Mucosa of stomach (tissue), 1 donor: Measurements from ENCODE around the gene ANKRD13B.

Experiments
- H3K27me3 ChIP-seq: one replicate; pipeline ENCODE4 v1.7.0; 2013; ENCODE audit warnings: mild to moderate bottlenecking, low read length; ENCODE audit not compliant: control insufficient read depth, insufficient read depth
- H3K36me3 ChIP-seq: one replicate; pipeline ENCODE4 v1.7.0; 2013; ENCODE audit warnings: low read length; ENCODE audit not compliant: control insufficient read depth, insufficient read depth
- H3K4me1 ChIP-seq: one replicate; pipeline ENCODE4 v1.7.0; 2013; ENCODE audit warnings: mild to moderate bottlenecking, low read length; ENCODE audit not compliant: control insufficient read depth, insufficient read depth
- H3K4me3 ChIP-seq: one replicate; pipeline ENCODE4 v1.7.0; 2013; ENCODE audit warnings: low read length
- H3K9ac ChIP-seq: one replicate; pipeline ENCODE4 v1.7.0; 2013; ENCODE audit warnings: mild to moderate bottlenecking, low read length, moderate library complexity
- H3K9me3 ChIP-seq: one replicate; pipeline ENCODE4 v1.7.0; 2013; ENCODE audit warnings: mild to moderate bottlenecking, low read length, moderate library complexity; ENCODE audit not compliant: control insufficient read depth
- donor health status: Pancreatic carcinoma.

The ANKRD13B gene

GRCh38 chr17:29578626-29579485 lies 14.1 kb upstream of the ANKRD13B start:
- no peaks in the 10 kb centered on the region for H3K27me3 ChIP-seq
- H3K9ac ChIP-seq: no peak overlapping the region
- peaks cover 24% of the 10 kb centered on the region for H3K4me1 ChIP-seq
- H3K36me3 ChIP-seq: peaks cover 4% of the 10 kb centered on the region
- H3K4me3 ChIP-seq: no peak overlapping the region
- H3K9me3 ChIP-seq: no peaks in the 10 kb centered on the region

DNA sequence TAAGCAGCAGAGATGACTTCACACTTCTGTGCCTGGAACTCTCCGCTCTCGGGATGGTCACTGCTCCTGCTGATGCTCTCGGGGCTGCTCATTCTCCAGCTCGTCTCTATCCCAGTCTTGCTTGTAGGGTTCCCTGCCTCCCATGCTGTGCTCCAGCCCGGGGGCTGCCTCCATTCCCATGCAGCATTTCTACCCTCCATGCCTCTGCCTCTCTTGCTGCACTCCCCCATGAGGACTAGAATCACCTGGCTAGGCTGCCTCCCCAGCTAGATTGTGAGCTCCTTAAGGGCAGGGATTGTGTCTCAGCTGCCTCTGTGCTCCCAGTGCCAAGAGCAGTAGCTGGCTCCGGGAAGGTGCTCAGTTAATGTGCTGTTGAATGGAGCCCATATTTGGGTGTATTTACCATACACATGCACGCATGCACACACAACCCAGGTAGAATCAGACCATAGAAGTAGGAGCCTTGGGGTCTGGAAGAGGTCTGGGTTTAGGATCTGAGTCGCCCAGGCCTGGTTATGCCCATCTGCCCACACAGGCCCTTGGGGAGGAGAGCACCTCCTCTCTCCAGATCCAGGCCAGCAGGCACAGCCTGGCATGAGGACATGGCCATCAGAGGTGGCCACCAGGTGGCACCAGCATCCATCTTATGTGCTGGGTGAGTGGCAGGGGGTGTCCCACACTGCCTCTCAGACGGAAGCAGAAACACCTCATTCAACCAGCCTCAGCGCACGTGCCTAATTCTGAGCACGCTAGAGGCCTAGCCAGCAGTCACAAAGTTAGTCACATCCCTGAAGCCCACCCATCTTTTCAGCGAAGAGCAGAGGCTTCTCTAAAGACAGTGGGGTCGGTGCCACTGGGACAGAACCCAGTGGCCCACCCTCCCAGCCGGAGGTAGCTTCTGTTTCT lies 12.8 kb upstream of the ANKRD13B start:
- Histone ChIP-seq H3K4me1 (peaks cover 12% of the 10 kb centered on the region), H3K4me3 (no peak overlapping the region), H3K36me3 (peaks cover 4% of the 10 kb centered on the region)

GRCh38 chr17:29581583-29582253 lies 11.2 kb upstream of the ANKRD13B start:
- H3K4me3 ChIP-seq: no peak overlapping the region
- H3K4me1 ChIP-seq: peaks cover 11% of the 10 kb centered on the region
- H3K27me3 ChIP-seq: no peaks in the 10 kb centered on the region
- H3K36me3 ChIP-seq: no peaks in the 10 kb centered on the region
- H3K9me3 ChIP-seq: no peaks in the 10 kb centered on the region
- no peak overlapping the region for H3K9ac ChIP-seq

More for the DNA sequence above, 12.8 kb upstream of the ANKRD13B start:
- Histone ChIP-seq H3K9me3 (no peaks in the 10 kb centered on the region), H3K27me3 (no peaks in the 10 kb centered on the region), H3K9ac (no peak overlapping the region)

- Histone ChIP-seq H3K4me1 (peaks cover 16% of the 10 kb centered on the region), H3K9ac (no peak overlapping the region), H3K27me3 (no peaks in the 10 kb centered on the region), H3K4me3 (no peak overlapping the region), H3K36me3 (no peaks in the 10 kb centered on the region), H3K9me3 (no peaks in the 10 kb centered on the region)
These were observed 10.6 kb upstream of the ANKRD13B start for GRCh38 chr17:29582254-29582765.

- Histone ChIP-seq H3K4me1 (peaks cover 20% of the 10 kb centered on the region), H3K9me3 (no peaks in the 10 kb centered on the region), H3K27me3 (no peaks in the 10 kb centered on the region), H3K9ac (no peak overlapping the region), H3K36me3 (no peaks in the 10 kb centered on the region), H3K4me3 (no peak overlapping the region)
These were observed 10.2 kb upstream of the ANKRD13B start for GRCh38 chr17:29582772-29583171.

DNA sequence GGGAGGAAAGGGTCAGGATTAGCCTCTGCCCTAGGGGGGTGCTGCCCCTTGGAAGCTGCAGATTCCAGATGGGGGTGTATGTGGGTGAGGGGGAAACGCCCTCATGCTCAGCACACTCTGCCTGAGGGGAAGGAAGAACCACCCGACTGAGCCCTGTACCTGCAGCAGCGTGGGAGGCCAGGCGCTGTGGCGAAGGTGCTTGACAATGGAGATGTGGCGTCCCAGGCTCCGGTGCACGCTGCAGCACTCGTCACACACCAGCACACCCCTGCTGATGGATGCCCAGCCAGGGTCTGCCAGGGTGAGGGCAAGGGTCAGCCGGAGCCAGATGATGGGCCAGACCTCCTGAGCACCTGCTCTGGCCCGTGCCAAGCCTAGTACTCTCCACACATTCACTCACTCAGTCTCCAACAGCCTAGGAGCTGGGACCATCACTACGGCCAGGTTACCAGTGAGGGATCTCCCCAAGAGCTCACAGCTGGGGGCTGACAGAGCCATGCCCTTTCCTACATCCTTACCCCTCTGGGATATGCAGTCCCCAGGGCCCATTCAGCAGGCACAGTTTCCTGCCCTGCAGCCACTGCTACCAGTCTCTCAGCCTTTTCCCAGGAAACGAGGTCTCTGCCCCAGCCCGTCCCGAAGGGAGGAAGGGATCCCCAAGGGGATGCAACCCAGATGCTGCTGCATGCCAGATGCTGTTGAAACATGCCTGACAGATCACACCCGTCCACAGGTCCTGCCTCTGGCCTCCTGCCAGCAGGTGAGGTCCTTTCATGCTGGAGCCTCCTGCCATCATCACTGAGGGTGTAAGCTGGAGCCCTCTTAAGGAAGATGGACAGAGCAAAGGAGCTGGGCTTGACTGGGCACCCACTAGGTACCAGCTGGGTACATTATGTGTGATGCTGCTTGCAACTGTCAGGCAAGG lies 9.3 kb upstream of the ANKRD13B start:
- no peaks in the 10 kb centered on the region for H3K9me3 ChIP-seq
- no peak overlapping the region for H3K4me3 ChIP-seq
- peaks cover 28% of the 10 kb centered on the region for H3K4me1 ChIP-seq
- H3K27me3 ChIP-seq: no peaks in the 10 kb centered on the region
- H3K9ac ChIP-seq: no peak overlapping the region
- no peaks in the 10 kb centered on the region for H3K36me3 ChIP-seq

DNA sequence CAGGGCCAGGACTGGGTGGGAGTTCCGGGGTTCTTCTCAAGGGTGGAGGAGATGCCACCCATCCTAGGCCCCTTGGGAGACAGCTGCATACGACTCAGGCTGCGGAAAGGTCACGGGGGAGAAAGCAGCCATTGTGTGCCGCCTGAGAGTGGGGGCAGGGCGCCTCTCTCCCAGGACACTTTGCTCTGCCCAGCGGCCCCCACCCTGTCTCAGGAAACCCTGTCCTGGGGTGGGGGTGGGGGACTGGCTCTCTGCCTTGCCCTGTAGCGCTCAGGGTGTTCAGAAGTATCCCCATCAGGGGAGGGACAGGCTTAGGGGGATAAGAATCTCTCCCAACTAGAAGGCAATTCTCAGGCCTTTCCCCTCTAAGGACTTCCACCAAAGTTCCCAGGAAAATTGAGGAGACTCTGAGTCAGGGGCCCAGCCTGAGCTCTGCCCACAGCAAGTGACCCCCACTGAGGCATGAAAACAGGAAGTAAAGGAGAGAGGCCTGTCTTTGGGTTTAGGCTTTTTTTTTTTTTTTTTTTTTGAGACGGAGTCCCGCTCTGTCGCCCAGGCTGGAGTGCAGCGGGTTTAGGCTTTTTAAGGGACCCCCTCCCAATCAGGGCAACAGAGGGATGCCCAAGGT lies 8.4 kb upstream of the ANKRD13B start:
- Histone ChIP-seq H3K9ac (no peak overlapping the region), H3K4me1 (peaks cover 30% of the 10 kb centered on the region), H3K4me3 (no peak overlapping the region), H3K9me3 (no peaks in the 10 kb centered on the region), H3K36me3 (no peaks in the 10 kb centered on the region), H3K27me3 (no peaks in the 10 kb centered on the region)

DNA sequence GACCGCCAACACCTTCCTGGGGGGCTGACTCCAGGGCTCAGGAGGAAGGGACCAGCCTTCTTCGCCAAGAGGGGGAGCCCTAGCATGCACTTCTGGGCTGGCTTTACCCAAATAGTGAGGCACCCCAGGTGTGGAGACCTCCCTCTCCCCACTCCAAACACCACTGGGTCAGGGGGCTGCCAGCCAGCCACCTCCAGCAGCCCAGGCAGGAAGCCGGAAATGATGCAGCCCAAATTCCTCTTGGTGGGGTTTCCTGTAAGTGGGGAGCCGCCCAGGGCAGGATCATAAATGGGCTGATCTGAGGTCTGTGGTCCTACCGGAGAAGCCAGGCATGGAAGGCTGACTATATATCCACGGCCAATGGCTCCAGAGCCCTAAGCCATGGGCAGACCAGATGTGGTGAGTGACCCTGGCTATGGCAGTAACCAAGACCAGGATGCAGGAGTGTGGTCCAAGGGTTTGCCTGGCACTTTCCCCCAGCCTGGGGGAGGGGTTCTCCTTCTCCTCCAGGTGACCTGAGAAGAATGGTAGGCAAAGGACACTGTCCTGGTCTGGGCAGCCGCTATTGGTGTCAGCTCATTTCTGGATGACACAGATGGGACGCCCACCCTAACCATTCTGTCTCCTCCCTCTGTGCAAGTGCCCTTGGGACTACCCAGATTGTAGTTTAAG lies 7.7 kb upstream of the ANKRD13B start:
- Histone ChIP-seq H3K9me3 (no peaks in the 10 kb centered on the region), H3K4me1 (peaks cover 32% of the 10 kb centered on the region), H3K4me3 (no peak overlapping the region)

DNA sequence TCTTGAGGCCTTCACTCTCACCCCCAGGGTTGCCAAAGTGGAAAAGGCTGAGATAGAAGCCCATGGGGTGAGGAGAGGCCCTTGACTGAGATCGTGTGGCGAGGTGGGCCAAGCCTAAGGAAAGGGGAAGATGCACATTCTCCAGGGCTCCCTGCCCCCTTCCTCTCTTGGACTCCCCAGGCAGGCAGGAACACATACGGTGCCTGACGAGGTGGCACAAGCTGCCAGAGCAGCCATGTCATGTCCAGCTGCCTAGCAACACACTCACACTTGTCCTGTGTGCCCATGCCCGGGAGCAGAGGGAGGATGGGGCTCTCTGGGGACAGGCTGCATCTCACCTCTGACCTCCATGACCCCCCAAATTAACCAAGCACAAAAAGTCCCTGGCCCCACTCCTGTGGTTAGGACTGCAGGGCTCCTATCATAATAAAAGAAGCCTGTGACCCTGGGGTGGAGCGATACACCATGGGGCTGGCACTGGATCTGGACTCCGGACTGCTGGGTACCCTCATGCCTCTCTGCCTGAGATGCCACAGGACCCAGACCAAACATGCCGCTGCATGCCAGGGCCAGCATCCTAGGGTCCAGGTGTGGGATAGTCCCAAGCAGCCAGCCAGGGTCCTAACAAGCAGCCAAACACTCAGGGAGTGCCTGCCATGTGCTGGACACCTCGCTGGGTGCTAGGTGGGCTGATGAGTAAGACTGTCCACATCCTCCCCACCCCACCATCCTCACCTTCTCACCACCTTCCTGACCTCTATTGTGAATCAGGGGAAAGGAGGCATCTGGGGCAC lies 6.1 kb upstream of the ANKRD13B start:
- no peak overlapping the region for H3K9ac ChIP-seq
- peaks cover 44% of the 10 kb centered on the region for H3K4me1 ChIP-seq
- H3K4me3 ChIP-seq: no peak overlapping the region
- no peaks in the 10 kb centered on the region for H3K27me3 ChIP-seq
- H3K9me3 ChIP-seq: no peaks in the 10 kb centered on the region
- no peaks in the 10 kb centered on the region for H3K36me3 ChIP-seq

More for the DNA sequence above, 7.7 kb upstream of the ANKRD13B start:
- Histone ChIP-seq H3K9ac (no peak overlapping the region), H3K36me3 (no peaks in the 10 kb centered on the region), H3K27me3 (no peaks in the 10 kb centered on the region)

DNA sequence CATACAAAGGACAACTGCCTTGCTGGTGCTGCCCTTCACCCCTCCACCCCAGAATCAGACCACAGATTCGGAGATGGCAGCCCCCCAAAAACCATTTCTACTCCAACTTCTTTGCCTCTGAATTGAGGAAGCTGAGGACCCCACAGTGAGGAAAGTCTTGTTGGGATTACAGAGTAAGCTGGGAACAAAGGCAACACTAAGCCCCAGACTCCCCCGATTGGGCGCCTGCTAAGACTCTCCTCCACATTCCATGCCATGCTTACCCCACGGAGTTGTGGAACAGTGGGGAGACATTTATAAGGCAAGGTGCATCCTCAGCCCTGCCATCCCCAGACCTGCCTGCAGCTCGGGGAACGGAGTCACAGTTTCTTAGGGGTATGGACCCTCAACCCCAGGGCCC lies 5.3 kb upstream of the ANKRD13B start:
- no peaks in the 10 kb centered on the region for H3K27me3 ChIP-seq
- H3K36me3 ChIP-seq: no peaks in the 10 kb centered on the region
- H3K9ac ChIP-seq: peak overlapping the region; percentile 77
- no peak overlapping the region for H3K4me3 ChIP-seq
- H3K9me3 ChIP-seq: no peaks in the 10 kb centered on the region
- H3K4me1 ChIP-seq: peaks cover 51% of the 10 kb centered on the region
